ENCODE results near the gene RNF130. TPM values are rescaled to one million over a fixed set of nuclear protein-coding genes. Genes with fewer than 3 reads are reported as not detected.

The RNF130 gene
- total RNA-seq, 1 experiment from 2014 or later: 31.4 TPM

DNA sequence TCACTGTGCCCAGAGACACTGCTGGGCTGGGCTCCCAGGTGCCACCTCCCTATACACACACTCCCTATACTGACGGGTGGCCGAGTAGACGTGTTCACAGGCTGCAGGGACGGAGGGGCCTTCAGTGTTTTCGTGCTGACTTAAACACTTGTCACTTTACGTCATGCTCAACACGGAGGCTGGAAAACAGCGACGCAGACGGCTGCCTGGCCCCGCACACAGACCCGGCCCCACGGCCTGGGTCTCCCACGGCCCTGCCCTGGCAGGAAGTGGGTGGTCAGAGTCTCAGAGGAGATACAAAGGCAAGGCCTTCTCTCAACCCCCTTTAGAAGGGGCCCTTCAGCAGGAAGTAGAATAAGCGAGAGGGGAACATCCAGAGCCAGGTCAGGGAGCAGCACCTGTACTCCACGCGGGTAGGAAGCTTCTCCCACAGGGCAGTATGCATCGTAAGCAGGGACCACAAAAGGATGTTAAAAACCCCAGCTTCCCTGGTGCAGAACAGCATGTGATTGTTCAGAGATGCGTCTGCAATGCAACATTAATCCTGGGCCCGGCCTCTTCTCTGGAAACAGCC lies 152.0 kb downstream of the RNF130 start:
- H3K27ac ChIP-seq (ENCODE audit: low read depth, low read length, poor library complexity, severe bottlenecking): no peak overlapping the region
- no peaks in the 10 kb centered on the region for H3K36me3 ChIP-seq (ENCODE audit: insufficient read depth, low read length, poor library complexity, severe bottlenecking)
- no peak for DNase-seq (ENCODE audit: low spot score)
- no TSS peak for BruUV-seq (replicated peaks)
- no peaks in the 10 kb centered on the region for H3K27me3 ChIP-seq (replicated peaks; ENCODE audit: insufficient read depth, low read depth, low read length, poor library complexity)
- no peak overlapping the region for H3K4me3 ChIP-seq (ENCODE audit: low read depth, low read length, poor library complexity, severe bottlenecking)
- intact Hi-C loops (cut with micrococcal nuclease; ENCODE audit: unreplicated experiment): no loop called here
- TF ChIP-seq, protein P1, sequence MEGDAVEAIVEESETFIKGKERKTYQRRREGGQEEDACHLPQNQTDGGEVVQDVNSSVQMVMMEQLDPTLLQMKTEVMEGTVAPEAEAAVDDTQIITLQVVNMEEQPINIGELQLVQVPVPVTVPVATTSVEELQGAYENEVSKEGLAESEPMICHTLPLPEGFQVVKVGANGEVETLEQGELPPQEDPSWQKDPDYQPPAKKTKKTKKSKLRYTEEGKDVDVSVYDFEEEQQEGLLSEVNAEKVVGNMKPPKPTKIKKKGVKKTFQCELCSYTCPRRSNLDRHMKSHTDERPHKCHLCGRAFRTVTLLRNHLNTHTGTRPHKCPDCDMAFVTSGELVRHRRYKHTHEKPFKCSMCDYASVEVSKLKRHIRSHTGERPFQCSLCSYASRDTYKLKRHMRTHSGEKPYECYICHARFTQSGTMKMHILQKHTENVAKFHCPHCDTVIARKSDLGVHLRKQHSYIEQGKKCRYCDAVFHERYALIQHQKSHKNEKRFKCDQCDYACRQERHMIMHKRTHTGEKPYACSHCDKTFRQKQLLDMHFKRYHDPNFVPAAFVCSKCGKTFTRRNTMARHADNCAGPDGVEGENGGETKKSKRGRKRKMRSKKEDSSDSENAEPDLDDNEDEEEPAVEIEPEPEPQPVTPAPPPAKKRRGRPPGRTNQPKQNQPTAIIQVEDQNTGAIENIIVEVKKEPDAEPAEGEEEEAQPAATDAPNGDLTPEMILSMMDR (conservative IDR thresholded peaks at IDR 0.05; ENCODE audit: low read depth, low read length): no peak
- no peak for TF ChIP-seq EZH2 (IDR thresholded peaks at IDR 0.05; ENCODE audit: borderline replicate concordance, low read depth, low read length, poor library complexity, severe bottlenecking)
- no peaks in the 10 kb centered on the region for H3K9me3 ChIP-seq (ENCODE audit: low read depth, low read length, poor library complexity, severe bottlenecking)
- CTCF ChIA-PET: no interaction called here
- POLR2A ChIA-PET (ENCODE audit: low non-redundant PET): interaction anchor here (0.5 kb wide), 1 partner anchor 407 kb away, joined by 21 read pairs; no protein-coding TSS in a partner anchor
- no peaks in the 10 kb centered on the region for H3K4me1 ChIP-seq (ENCODE audit: insufficient read depth, low read length, poor library complexity, severe bottlenecking)

DNA sequence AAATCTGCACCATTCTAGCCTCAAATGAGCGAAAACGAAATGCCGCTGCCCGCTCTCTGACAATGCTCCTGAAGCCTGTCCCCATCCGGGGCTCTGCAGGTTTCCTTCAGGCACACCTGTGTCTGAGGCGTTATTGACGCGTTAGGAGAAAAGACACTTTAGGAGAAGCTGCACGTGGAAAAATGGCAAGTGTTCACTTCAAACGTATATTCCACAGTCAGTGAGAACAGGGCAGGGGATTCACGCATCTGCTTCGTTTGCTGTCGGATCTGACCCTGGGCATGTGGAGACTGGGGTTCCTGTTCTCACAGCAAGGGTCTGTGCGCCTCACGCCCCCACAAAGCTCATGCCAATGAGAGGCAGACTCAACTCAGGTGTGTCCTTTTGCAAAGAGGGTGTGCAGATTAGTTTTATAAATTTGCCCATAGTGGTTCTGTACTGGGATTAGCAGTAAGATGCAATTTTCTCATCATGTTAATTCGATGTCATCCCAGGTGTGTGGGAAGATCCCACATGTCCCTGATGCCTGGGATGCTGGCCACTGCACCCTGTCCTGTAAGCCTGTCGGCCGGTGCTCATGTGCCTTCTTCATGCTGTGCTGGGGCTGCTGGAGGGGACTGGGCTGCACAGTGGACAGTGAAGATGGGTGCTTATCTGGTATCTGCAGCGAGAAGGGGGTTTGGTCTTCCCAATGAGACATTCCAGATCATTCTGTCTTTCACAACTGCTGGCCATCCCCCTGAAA lies 152.6 kb downstream of the RNF130 start:
- no peak for DNase-seq (ENCODE audit: low spot score)
- H3K4me3 ChIP-seq (ENCODE audit: low read depth, low read length, poor library complexity, severe bottlenecking): no peak overlapping the region
- H3K27ac ChIP-seq (ENCODE audit: low read depth, low read length, poor library complexity, severe bottlenecking): no peak overlapping the region
- H3K27me3 ChIP-seq (replicated peaks; ENCODE audit: insufficient read depth, low read depth, low read length, poor library complexity): no peaks in the 10 kb centered on the region
- no peaks in the 10 kb centered on the region for H3K36me3 ChIP-seq (ENCODE audit: insufficient read depth, low read length, poor library complexity, severe bottlenecking)
- intact Hi-C loops (cut with micrococcal nuclease; ENCODE audit: unreplicated experiment): no loop called here
- CTCF ChIA-PET: no interaction called here
- no peak for TF ChIP-seq EZH2 (IDR thresholded peaks at IDR 0.05; ENCODE audit: borderline replicate concordance, low read depth, low read length, poor library complexity, severe bottlenecking)
- TF ChIP-seq, protein P1 (conservative IDR thresholded peaks at IDR 0.05; ENCODE audit: low read depth, low read length): no peak
- BruUV-seq (replicated peaks): no TSS peak
- no peaks in the 10 kb centered on the region for H3K4me1 ChIP-seq (ENCODE audit: insufficient read depth, low read length, poor library complexity, severe bottlenecking)
- H3K9me3 ChIP-seq (ENCODE audit: low read depth, low read length, poor library complexity, severe bottlenecking): no peaks in the 10 kb centered on the region
- POLR2A ChIA-PET (ENCODE audit: low non-redundant PET): no interaction called here

DNA sequence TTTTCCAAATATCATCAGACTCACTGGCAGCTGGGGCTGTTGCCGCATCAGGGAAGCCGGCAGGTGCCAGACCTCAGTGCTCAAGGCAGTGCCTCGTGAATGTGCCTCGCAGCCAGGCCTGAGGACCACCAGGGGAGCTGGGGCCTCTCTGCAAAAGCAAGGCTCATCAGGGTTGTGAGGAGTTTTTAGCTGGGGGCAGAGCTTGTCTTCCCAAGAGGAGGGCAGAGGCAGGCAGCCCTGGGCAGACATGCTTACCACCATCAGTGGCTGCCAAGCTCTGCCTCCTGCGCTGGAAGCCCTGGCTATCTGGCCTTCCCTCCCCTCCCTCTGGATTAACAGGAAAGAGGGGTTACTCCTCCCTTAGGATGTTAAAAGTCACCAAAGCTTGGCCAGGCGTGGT lies 155.0 kb downstream of the RNF130 start:
- no peak overlapping the region for H3K4me3 ChIP-seq (ENCODE audit: low read depth, low read length, poor library complexity, severe bottlenecking)
- no peaks in the 10 kb centered on the region for H3K4me1 ChIP-seq (ENCODE audit: insufficient read depth, low read length, poor library complexity, severe bottlenecking)
- H3K27me3 ChIP-seq (replicated peaks; ENCODE audit: insufficient read depth, low read depth, low read length, poor library complexity): no peaks in the 10 kb centered on the region
- intact Hi-C loops (cut with micrococcal nuclease; ENCODE audit: unreplicated experiment): no loop called here
- ChIA-PET CTCF (no interaction called here), POLR2A (ENCODE audit: low non-redundant PET) (no interaction called here)
- H3K27ac ChIP-seq (ENCODE audit: low read depth, low read length, poor library complexity, severe bottlenecking): no peak overlapping the region
- DNase-seq (ENCODE audit: low spot score): no peak
- TF ChIP-seq, protein P1 (conservative IDR thresholded peaks at IDR 0.05; ENCODE audit: low read depth, low read length): no peak
- no peak for TF ChIP-seq EZH2 (IDR thresholded peaks at IDR 0.05; ENCODE audit: borderline replicate concordance, low read depth, low read length, poor library complexity, severe bottlenecking)
- no TSS peak for BruUV-seq (replicated peaks)
- H3K9me3 ChIP-seq (ENCODE audit: low read depth, low read length, poor library complexity, severe bottlenecking): no peaks in the 10 kb centered on the region
- no peaks in the 10 kb centered on the region for H3K36me3 ChIP-seq (ENCODE audit: insufficient read depth, low read length, poor library complexity, severe bottlenecking)

All from A673 (cell line).